Fibroblast of skin of scalp (primary cell): ENCODE results near the gene PPP2R2D.
"Not testable (repeated sequence)": the region's sequence is repeated elsewhere in the genome, so short reads cannot be mapped to it uniquely, and the experiment has no call there.

Experiments
- DNase-seq: peaks from one replicate; pipeline ENCODE4 v3.0.0-alpha.2; 2013

The PPP2R2D gene

DNA sequence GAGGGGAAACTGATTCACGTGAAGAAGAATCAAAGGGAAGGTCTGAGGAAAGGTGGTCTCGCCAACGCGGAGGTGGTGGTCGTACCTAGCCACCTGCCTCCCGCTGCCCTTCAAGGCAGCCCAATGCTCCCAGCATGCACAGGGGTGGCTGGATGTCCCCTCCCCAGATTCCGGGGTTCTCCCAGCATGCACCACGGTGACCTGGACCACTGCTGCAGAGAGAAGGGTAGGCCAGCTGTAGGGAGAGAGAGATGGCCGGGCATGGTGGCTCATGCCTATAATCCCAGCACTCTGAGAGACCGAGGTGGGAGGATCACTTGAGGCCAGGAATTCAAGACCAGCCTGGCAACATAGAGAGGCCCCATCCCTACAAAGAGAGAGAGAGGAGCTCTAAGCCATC lies 32.4 kb upstream of the PPP2R2D start:
- no peak for DNase-seq

DNA sequence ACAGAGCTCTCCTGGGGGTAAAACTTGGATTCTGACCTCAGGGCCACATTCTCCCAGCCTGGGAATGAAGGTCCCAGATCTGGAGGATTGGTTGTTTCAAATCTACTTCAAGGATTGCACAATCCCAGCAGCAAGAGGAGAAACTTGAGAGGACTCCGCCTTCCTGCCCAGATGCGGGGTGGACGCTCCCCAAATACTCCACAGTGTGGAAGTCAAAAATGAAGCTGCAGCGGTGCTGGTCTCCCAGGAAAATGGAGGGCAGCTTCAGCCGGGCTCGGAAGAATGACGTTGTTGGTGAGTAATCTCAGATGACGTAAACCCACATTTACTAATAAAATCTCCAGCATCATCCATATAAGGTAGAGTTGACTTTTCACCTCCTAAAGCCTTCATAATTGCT lies 31.5 kb upstream of the PPP2R2D start:
- no peak for DNase-seq

DNA sequence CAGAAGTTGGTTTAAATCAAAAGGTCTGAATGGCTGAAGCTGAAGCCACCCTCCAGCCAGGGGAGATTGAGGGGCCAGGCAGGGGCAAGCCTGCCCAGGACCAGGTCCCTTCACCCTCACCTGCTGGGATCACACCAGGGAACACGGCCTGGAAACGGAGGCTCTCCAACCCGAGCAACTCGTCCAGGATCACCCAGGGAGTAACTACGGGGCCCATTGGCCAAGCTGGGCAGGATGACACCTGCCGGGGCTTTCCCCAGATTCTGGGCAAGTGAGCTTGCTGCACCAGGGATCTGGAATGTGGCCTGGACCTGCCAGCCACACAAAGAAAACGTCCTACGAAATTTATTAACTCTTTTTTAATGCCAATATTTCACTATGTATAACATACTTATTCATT lies 30.4 kb upstream of the PPP2R2D start:
- DNase-seq = no peak

DNA sequence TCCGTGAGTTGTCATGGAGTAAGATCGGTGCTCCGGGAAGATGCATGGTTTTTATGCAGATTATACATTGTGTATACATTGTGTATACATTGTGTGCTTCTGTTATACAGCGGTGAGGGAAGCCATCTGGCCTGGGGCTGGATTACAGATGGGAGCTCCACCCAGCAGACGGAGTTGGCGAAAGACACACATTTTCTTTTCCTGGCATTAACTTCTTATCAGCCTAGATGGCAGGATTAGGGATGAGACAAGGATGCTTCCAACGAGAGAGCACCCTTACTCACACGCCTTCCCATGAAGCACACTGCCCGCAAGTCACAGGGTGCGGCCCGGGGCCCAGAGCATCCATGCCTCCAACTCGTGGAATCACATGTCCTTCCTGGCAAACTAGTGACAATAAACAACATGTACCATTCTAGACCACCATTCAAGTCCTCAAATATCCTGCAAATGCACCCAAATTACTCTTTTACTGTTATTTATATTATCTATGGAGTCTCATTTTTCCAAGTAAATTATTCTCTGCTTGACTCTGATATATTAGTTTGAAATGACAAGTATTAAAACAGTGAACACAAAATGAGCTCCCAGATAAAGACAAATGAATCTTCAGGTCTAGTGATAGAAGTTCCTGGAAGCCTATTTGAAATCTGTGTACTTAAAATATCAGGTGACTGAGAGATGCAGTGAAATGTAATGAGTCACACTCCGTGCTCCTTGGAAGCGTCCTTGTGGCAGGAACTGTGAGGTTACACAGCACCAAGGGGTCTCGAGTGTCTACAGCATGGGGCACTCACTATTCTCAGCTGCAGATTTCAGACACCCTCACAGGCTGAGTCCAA lies 29.8 kb upstream of the PPP2R2D start:
- DNase-seq = no peak

DNA sequence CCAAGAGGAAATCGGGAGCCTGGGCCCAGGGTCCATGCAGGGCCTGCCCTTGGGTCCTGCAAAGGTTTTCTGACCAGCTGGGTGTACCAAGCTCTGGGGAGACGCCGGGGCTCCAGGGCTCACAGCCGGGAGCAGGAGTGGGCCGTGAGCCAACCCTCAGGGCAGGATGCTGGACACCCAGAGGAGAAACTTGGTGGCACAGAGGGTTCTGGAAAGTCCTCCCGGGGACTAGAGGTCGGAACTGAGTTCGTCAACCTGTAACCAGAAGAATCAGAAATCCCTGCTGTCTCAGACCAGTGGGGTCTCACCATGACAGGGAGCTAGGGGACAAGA lies 29.2 kb upstream of the PPP2R2D start:
- DNase-seq = no peak

DNA sequence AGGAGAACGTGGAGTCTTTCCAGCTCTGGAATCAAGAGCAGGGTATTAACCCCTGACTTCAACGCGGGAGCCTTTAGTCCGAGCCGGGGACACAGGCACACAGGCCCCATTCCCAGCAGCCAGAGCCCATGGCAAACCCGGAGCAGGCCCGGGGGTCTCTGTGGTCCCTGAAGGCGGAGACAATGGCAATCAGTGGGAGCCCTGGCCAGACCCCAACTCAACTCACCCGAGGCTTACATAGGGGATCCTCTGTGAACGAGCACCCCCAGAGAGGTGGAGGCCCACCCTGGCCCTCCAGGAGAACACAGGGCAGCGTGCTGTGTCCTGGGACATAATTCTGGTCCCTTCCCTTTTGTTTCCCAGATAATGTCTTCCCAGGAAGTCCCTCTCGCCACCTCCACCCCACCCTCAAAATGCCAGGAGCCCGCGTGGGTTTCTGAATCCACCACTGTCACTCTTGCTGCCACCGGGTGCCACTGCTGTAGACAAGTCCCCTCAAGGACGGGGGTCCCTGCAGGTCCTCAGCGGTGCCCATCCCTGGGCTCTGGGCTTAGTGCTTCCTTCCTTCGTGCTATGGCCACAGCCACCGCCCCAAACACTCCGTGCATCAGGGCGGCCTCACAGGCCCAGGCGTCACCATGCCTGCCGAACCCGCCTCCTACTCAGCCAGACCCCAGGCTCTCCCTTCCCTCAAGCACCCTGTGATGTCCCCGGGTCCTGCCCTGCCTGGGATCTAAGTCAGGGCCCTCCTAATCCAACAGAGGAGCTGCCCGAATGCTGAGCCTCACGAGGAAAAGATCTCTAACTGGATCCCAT lies 28.6 kb upstream of the PPP2R2D start:
- no peak for DNase-seq

DNA sequence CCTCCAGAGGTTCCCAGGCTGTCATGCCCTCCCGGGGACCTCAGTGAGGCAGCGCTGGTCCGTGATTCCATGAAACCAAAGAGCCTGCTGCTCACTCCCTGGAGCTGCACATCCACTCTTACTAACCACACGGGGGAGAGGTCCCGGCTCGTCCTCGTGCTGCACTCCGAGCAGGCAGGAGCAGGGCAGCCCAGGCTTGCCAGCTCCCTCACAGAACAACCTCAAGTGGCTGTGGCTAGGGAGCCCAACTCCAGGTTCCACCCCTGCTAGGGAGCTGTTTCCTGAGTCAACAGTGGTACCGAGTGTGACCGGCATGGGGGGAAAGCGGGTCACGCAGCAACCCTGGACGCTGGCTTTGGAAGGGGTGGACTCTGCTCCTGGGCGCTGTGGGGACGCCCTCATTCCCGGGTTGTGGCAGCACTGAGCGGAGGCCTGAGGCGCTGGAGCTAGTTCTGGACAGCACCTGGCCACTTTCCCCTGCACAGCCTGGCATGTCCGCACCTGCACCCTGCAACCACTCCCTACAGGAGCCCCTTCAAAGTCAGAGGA lies 27.9 kb upstream of the PPP2R2D start:
- no peak for DNase-seq

DNA sequence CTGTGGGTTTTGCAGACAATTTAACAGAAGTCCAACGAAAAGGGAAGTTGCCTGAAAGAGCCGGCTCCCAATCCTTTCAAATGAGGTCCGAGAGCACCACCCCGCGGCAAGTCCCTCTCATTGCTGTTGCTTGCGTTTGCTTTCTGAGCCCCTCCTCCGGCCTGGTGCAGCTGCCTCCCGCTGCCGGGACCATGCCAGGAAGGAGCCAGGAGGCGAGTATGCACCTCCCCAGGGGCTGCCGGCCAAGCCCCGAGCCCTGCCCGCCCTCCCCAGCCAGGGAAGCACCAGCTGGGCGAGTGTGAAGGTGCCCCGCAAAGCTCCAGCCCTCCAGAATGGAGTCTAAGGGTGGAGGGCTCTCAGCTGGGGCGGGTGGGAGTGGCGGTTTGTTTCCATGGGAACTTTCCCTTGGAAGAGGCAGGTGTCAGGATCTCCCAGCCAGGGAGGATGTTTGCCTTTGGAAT lies 25.8 kb upstream of the PPP2R2D start:
- peak; percentile 77 for DNase-seq

DNA sequence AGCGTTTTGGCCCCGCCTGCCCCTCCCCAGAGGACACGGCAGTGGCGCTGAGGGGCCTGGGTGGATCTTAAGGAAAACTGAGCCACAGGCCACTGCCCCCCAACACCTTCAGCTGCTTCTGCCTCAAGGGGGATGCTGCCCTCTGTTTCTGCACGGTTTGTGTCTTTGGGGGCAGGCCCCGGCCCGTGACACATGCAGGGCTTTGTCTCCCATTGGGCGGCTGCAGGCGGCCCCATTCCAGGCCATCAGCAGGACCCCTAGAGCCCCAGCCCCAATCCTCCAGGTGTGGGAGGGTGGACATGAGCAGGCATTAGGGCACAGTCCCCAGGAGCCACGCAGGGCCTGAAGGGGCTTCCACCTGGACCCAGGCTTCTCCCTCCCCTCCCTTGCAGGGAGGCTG lies 25.3 kb upstream of the PPP2R2D start:
- no peak for DNase-seq

DNA sequence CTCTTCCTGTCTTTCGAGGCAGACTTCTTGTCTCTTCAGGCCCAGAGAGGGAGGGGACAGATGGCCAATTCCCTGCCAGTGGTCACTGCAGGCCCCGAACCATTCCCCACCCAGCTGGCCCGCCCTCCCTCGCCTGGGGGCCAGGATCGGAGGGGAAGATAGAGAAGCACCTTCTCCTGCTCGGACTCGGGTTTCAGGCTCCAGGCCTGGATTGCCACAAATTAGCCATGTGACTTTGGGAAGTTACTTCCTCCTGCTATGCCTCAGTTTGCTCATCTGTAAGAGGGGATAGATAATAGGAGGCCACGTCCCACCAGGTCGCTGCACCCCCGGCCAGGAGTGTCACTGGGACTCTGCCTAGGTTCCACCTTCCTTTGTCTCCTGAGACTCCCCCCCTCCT lies 24.8 kb upstream of the PPP2R2D start:
- no peak for DNase-seq

DNA sequence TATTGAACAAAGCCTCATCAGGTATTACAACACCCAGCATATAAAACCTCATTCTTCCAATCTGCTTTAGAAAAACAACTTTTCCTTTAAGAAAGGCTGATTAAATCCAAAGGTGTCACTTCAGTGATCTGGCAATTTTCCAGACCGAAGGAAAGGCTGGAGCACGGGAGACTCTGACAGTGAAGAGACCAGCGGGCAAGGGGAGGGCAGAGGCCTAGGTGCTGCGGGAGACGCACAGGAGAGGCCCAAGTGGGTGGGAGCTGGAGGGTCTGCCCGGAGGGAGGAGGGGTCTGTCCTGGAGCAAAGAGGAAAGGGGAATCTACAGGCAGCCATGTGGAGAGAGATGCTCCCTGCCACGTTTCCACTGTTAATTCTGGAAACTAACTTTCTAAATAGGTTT lies 24.3 kb upstream of the PPP2R2D start:
- DNase-seq = no peak

DNA sequence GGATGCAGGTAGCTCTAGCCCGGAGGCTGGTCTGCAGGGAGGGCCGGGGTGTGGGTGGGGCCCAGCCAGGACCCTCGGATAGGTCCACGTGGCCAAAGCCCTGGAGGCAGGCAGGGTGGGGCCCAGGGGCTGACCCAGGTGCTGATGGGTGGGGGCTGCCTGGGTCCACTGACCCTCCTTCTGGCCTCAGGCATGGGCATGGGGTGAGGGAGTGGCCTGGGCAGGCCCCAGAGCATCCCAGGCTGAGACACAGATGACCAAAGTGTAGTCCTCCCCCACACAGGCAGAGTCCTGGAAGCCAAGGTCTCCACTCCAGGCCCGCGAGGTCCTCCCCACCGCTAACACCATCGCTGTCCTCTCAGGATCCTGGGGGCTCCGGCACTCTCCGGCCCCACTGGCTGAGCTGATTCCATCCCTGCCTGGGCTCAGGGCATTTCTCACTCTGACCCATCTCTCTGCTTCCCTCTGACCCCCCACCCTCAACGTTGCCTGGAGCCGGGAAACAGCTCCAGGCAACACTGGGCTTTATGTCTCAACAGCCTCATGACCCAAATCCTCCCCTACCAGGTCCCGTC lies 20.7 kb upstream of the PPP2R2D start:
- DNase-seq = no peak

DNA sequence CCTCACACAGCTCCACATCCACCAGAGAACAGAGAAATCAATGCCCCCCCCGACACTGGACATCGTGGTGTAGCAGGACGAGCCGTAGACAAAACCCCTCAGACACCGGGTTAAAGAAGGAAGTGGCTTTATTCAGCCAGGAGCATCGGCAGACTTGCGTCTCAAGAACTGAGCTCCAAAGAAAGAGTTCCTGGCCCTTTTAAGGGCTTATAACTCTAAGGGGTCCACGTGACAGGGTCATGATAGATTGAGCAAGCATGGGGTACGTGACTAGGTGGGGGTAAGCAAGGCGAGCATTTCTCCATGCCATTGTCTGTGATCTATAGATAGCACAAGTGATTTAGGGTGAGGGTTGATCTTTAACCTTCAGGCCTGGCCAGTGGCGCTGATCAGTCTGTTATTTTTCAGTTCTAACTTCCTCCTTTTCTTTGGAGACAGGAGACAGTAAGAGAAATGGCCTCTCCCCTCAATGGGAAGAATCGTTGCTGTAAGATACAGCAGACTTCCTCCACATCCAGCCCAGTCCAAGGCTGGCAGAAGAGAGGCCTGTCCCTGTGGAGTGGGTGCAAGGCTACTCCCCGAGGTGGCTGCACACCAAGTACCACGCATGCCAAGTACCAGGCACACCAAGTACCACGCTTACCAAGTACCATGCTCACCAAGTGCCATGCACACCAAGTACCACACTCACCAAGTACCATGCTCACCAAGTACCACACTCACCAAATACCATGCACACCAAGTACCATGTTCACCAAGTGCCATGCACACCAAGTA lies 19.5 kb upstream of the PPP2R2D start:
- DNase-seq = no peak

DNA sequence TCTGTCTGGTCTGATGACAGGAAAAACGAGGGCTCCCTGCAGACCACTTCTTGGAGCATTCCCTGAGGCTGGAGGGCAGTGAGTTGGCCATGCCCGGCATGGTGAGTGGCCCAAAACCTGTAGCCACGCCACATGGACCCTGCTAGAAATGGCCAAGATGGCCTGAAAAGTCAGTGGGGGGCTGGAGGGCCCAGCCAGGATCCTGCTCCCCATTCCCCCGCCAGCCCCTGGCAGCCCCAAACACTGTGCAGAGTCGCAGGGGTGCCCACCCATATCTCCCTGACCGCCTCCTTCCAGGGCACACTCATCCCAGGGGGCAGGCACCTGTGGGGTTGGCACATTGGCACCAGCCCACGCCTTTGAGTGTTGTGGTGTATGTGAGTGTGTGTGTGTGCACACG lies 18.7 kb upstream of the PPP2R2D start:
- no peak for DNase-seq

DNA sequence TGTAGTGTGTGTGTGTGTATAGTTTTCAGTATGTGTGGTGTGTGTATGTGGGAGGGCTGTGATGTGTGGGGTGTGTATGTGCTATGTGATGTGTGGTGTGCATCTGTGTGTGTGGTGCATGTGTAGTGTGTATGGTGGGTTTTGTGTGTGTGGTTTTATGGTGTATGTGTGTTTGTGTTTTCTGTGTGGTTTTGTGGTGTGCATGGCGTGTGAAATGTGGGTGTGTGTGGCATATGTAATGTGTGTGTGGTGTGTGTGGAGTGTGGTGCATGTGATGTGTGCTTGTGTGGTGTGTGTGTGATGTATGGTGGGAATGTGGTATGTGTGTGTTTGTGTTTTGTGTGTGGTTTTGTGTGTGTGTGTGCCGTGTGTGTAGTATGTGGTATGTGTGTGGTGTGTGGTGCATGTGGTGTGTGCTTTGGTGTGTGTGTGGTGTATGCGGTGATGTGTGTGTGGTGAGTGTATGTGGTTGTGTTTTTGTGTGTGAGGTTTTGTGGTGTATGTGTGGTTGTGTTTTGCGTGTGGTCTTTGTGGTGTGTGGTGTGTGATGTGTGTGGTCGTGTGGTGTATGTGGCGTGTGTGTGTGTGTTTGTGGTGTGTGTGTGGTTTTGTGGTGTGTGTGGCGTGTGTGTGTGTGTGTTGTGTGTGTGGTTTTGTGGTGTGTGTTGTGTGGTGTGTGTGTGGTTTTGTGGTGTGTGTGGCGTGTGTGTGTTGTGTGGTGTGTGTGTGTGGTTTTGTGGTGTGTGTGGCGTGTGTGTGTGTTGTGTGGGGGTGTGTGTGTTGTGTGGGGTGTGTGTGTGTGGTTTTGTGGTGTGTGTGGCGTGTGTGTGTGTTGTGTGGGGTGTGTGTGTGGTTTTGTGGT lies 18.0 kb upstream of the PPP2R2D start:
- no peak for DNase-seq

DNA sequence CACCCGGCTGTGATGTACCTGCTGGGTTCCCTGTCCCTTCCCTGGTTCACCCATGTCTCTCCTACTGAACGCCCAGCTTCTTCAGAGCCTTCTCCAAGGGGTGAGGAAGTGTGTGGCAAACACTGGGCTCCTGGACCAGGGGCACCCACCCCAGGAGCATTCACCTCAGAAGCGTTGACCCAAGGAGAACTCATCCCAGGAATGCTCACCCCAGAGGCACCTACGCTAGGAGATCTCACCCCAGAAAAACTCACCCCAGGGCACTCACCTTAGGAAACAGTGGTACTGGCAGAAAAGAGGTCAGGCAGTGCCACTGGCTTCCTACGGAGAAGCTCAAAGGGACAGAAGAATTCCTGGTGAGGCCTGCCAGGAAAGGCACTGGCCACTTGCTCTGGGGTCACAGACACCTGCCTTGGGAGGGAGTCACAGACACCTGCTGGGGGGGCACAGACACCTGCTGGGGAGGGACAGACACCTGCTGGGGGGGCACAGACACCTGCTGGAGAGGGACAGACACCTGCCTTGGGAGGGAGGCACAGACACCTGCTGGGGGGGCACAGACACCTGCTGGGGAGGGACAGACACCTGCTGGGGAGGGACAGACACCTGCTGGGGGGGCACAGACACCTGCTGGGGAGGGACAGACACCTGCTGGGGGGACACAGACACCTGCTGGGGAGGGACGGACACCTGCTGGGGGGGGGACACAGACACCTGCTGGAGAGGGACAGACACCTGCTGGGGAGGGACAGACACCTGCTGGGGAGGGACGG lies 17.0 kb upstream of the PPP2R2D start:
- not testable (repeated sequence) for DNase-seq

DNA sequence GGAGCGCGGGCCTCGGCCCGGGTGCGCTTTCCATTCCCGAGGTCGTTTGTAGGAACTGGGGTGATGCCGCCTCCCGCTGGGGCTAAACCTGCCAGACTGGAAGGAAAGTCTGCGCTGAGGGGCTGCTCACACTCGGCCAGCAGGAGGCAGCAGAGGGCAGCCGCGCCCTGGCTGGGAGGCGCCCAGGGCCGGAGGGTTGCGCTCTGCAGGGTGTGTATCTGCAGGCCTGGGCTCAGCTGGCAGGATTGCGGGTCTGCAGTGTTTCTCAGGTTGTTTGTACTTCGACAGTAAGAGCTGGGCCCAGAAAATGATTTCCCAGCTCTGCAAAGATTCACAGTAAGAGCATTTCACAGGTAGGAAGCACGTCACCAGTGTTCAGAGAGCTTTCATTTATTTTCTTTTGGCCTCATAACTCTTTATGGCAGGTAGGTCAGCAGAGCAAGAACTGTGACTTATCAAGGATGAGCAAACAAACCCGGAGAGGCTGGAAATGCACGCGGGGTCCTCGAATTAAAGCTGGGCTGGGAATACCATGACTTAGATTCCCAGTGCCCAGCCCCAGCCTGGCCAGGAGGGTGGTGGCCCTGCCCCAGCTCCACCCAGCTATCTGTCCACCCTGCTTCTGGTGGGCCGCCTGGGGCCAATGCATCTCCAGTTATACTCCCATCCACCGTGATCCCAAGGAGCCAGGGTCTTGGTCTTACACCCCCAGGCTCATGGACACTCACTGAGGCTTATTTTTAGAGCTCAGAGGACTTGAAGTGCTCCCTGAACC lies 15.2 kb upstream of the PPP2R2D start:
- peak; percentile 40 for DNase-seq

DNA sequence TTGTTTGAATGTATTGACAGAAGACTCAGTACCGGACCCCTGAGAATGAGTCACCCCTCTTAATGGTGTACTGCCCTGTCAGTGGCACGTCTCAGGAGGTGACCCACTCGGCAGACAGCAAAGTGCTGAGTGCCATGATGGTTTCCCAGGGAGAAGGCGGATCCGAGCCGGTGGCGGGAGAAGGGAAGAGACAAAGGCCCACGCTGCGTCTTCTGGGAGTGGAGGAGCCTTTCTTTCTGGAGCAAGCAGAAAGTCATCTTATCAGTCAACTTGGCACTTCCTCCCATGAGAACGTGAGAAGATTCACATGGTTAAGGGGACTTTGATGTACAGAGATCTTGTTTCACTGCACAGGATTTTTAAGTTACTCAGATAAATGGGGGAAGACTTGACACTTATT lies 14.6 kb upstream of the PPP2R2D start:
- DNase-seq = no peak

DNA sequence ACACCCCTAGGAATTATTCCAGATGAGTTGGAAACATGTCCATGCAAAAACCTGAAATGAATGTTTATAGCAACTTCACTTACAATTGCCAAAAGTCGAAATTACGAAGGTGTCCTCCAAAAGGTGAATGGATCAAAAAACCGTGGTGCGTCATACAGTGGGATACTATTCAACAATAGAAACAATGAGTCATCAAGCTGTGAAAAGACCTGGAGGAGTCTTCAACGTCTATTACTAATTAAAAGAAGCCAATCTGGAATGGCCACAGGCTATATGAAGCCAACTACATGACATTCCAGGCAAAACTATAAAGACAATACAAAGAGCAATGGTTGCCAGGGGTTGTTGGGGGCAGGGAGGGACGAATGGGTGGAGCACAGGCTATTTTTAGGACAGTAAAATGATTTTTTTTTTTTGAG lies 12.6 kb upstream of the PPP2R2D start:
- no peak for DNase-seq

DNA sequence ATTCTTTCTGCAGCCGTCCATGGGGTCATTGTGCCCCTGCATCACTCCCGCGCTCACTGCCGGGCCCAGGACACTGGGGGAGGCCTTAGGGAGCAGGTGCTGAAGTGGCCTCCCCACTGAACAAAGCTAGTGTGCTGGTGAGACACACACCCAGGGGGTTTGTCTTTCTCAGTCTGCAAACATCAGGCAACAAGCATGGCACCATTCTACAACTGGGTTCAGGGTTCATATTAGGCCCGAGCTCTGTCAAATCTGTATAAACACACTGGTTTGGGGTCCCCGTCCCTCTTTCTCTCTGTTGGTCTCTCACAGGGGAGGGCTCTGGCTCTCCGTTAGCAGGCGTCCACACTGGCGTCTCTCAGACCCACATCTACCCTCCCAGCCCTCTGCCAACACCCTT lies 11.1 kb upstream of the PPP2R2D start:
- DNase-seq = no peak
